Measurements from ENCODE around the gene KCTD19.

DNA sequence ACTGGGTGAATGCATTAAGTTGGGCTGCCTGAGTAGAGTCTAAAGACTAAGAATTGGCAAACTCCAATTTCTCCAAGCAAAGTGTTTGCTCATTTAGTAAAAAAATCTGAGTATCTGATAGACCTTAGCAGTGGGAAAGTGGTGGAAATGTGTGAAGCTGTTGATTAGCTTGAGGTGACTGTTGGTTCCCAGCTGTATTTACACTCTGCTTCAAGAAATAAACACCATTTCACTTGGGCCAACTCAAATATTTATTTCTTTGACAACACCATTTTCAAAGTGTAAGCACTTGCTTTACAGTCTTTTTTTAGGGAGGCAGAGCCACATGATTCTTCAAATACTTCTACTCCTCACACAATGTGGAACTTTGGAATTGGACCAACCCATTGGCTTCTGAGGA lies 8.7 kb downstream of the KCTD19 start:
- no peak for TF ChIP-seq YY1 (IDR thresholded peaks at IDR 0.05; ENCODE audit: insufficient read depth, insufficient read length)
- no peak for TF ChIP-seq SUZ12 (IDR thresholded peaks at IDR 0.05; ENCODE audit: extremely low read depth, insufficient read depth, insufficient read length)
